ENCODE results near the gene HS6ST2.

GRCh38 chrX:133005042-133005441 is 46.6 kb upstream of the HS6ST2 start:
- TF ChIP-seq CTCF (conservative IDR thresholded peaks at IDR 0.05) (peak; percentile 92), EZH2 (IDR thresholded peaks at IDR 0.05; ENCODE audit: low read depth) (no peak)

All from PC-9 (cell line).